Trophoblast cell (in vitro differentiated cells and primary cell): ENCODE measurements around the gene UROS.

Source experiments
- DNase-seq, 2 donors: peaks; one replicate each; pipeline ENCODE4 v3.0.0-alpha.2; 2016
- H2AFZ ChIP-seq: 2 replicates; pipeline ENCODE4 v1.6.1; 2013; ENCODE audit warnings: low read length, moderate library complexity, mild to moderate bottlenecking; ENCODE audit not compliant: insufficient read depth, poor library complexity
- H2AK5ac ChIP-seq: 2 replicates; pipeline ENCODE4 v1.6.1; 2013; ENCODE audit warnings: mild to moderate bottlenecking, low read length
- H2BK120ac ChIP-seq: 2 replicates; pipeline ENCODE4 v1.6.1; 2013; ENCODE audit warnings: low read length, mild to moderate bottlenecking, moderate library complexity; ENCODE audit not compliant: insufficient read depth, poor library complexity
- H2BK12ac ChIP-seq: 2 replicates; pipeline ENCODE4 v1.6.1; 2013; ENCODE audit warnings: mild to moderate bottlenecking, low read length, moderate library complexity
- H2BK5ac ChIP-seq: 2 replicates; pipeline ENCODE4 v1.6.1; 2013; ENCODE audit warnings: low read length, low read depth, moderate library complexity, mild to moderate bottlenecking; ENCODE audit not compliant: poor library complexity
- H3K14ac ChIP-seq: 2 replicates; pipeline ENCODE4 v1.6.1; 2013; ENCODE audit warnings: mild to moderate bottlenecking, low read length
- H3K18ac ChIP-seq: 2 replicates; pipeline ENCODE4 v1.6.1; 2013; ENCODE audit warnings: mild to moderate bottlenecking, low read length
- H3K23ac ChIP-seq: 2 replicates; pipeline ENCODE4 v1.6.1; 2013; ENCODE audit warnings: low read length
- H3K27ac ChIP-seq: 2 replicates; pipeline ENCODE4 v1.5.1; 2013; ENCODE audit warnings: low read depth, mild to moderate bottlenecking, inconsistent platforms, low read length, moderate library complexity
- H3K27me3 ChIP-seq: 2 replicates; pipeline ENCODE4 v1.6.1; 2013; ENCODE audit warnings: inconsistent platforms, mild to moderate bottlenecking, low read length, moderate library complexity; ENCODE audit not compliant: insufficient read depth
- H3K36me3 ChIP-seq, 2 experiments: 1 replicate in 1 of 2; 2 replicates in 1 of 2; pipeline ENCODE4 v1.6.1; 2013; ENCODE audit warnings: low read length in 2 of 2, mild to moderate bottlenecking in 2 of 2, moderate library complexity in 1 of 2; ENCODE audit not compliant: insufficient read depth in 2 of 2, control insufficient read depth in 1 of 2
- H3K4ac ChIP-seq: 2 replicates; pipeline ENCODE4 v1.6.1; 2013; ENCODE audit warnings: low read depth, mild to moderate bottlenecking, low read length, moderate library complexity
- H3K4me1 ChIP-seq, 2 experiments: 1 replicate in 1 of 2; 2 replicates in 1 of 2; pipeline ENCODE4 v1.6.1; 2013; ENCODE audit warnings: low read length in 2 of 2, mild to moderate bottlenecking in 2 of 2, moderate library complexity in 1 of 2; ENCODE audit not compliant: insufficient read depth in 2 of 2, control insufficient read depth in 1 of 2
- H3K4me2 ChIP-seq: 2 replicates; pipeline ENCODE4 v1.6.1; 2013; ENCODE audit warnings: inconsistent platforms, mild to moderate bottlenecking, low read length, moderate library complexity
- H3K4me3 ChIP-seq: 2 replicates; pipeline ENCODE4 v1.5.1; 2013; ENCODE audit warnings: mild to moderate bottlenecking, low read depth, low read length, inconsistent platforms
- H3K79me1 ChIP-seq: one replicate; pipeline ENCODE4 v1.6.1; 2013; ENCODE audit warnings: low read length
- H3K79me2 ChIP-seq: 2 replicates; pipeline ENCODE4 v1.6.1; 2013; ENCODE audit warnings: low read length, mild to moderate bottlenecking; ENCODE audit not compliant: control insufficient read depth, insufficient read depth, poor library complexity
- H3K9ac ChIP-seq: 2 replicates; pipeline ENCODE4 v1.6.1; 2013; ENCODE audit warnings: mild to moderate bottlenecking, low read length
- H3K9me3 ChIP-seq: 2 replicates; pipeline ENCODE4 v1.6.1; 2013; ENCODE audit warnings: low read depth, mild to moderate bottlenecking, control low read depth, inconsistent platforms, low read length; ENCODE audit not compliant: insufficient read depth
- H4K12ac ChIP-seq: 2 replicates; pipeline ENCODE4 v1.6.1; 2013; ENCODE audit warnings: low read depth, mild to moderate bottlenecking, low read length, moderate library complexity
- H4K8ac ChIP-seq: 2 replicates; pipeline ENCODE4 v1.6.1; 2013; ENCODE audit warnings: low read depth, mild to moderate bottlenecking, low read length, moderate library complexity
- H4K91ac ChIP-seq: one replicate; pipeline ENCODE4 v1.6.1; 2013; ENCODE audit warnings: low read depth, mild to moderate bottlenecking, low read length, moderate library complexity
- WGBS: extraction: QIAGEN DNeasy Blood & Tissue Kit; methylation state at CpG from one replicate; pipeline ENCODE4 v1.1.7; 2013; ENCODE audit warnings: missing lambda C conversion rate; ENCODE audit not compliant: insufficient read length, insufficient coverage; ENCODE audit errors: extremely low coverage; 5-methylcytosine and 5-hydroxymethylcytosine counted together

Gene UROS

GRCh38 chr10:125828311-125828710 is 5.3 kb upstream of the UROS start:
- no CpG with 5 or more reads among the region's 5 CpGs for WGBS

DNA sequence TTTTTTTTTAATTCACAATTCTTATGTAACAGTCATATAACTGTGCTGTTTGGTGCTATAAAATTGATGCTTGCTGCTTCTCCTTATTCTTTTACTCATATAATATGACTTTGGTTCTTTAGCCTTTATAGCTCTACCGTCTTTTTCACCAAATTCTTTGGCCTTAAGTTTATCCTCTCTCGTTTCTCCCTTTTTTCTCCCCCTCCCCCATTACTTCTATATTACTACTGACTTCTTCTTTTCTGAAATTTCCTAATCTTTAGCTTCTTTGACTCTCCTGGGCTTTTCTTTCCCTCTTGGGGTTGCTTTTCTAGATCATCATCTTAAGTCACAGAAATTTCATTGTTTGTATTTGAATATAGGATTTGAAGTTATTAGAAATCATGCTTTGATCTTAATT is 4.1 kb upstream of the UROS start:
- peaks cover 7 to 28% of the 10 kb centered on the region in 2 experiments for H3K36me3 ChIP-seq
- H3K79me1 ChIP-seq, result peaks cover 11% of the 10 kb centered on the region
- no peak overlapping the region for H2BK12ac ChIP-seq
- DNase-seq, result no peak
- WGBS, result 100% methylated on average over 1 of the region's 2 CpGs
- no peak overlapping the region for H3K4ac ChIP-seq
- no peak overlapping the region for H2BK5ac ChIP-seq
- no peak overlapping the region for H2AFZ ChIP-seq
- H2BK120ac ChIP-seq, result no peak overlapping the region
- H3K27ac ChIP-seq, result no peak overlapping the region
- no peak overlapping the region for H3K9ac ChIP-seq
- no peak overlapping the region for H4K8ac ChIP-seq
- H3K4me2 ChIP-seq, result no peak overlapping the region
- H3K9me3 ChIP-seq, result no peaks in the 10 kb centered on the region
- no peaks in the 10 kb centered on the region for H3K27me3 ChIP-seq
- no peak overlapping the region for H2AK5ac ChIP-seq
- H3K79me2 ChIP-seq, result peaks cover 12% of the 10 kb centered on the region
- H3K23ac ChIP-seq, result no peak overlapping the region
- H3K18ac ChIP-seq, result no peak overlapping the region
- no peak overlapping the region for H3K14ac ChIP-seq
- peaks cover 0 to 4% of the 10 kb centered on the region in 2 experiments for H3K4me1 ChIP-seq
- no peak overlapping the region for H4K12ac ChIP-seq
- H3K4me3 ChIP-seq, result no peak overlapping the region
- no peak overlapping the region for H4K91ac ChIP-seq

More at GRCh38 chr10:125828311-125828710, 5.3 kb upstream of the UROS start:
- no peak overlapping the region for H3K4ac ChIP-seq
- H4K12ac ChIP-seq, result no peak overlapping the region
- DNase-seq, result no peak
- no peak overlapping the region for H4K91ac ChIP-seq
- no peak overlapping the region for H2AK5ac ChIP-seq
- H3K18ac ChIP-seq, result no peak overlapping the region
- no peak overlapping the region for H4K8ac ChIP-seq
- no peak overlapping the region for H2AFZ ChIP-seq
- no peak overlapping the region for H2BK120ac ChIP-seq
- H3K79me2 ChIP-seq, result peaks cover 6% of the 10 kb centered on the region
- no peak overlapping the region for H3K9ac ChIP-seq
- peaks cover 0 to 4% of the 10 kb centered on the region in 2 experiments for H3K4me1 ChIP-seq
- H3K79me1 ChIP-seq, result peaks cover 5% of the 10 kb centered on the region
- no peak overlapping the region for H3K23ac ChIP-seq
- peaks cover 10 to 35% of the 10 kb centered on the region in 2 experiments for H3K36me3 ChIP-seq
- no peak overlapping the region for H3K14ac ChIP-seq
- H2BK12ac ChIP-seq, result no peak overlapping the region
- H3K27me3 ChIP-seq, result no peaks in the 10 kb centered on the region
- no peaks in the 10 kb centered on the region for H3K9me3 ChIP-seq
- H3K4me3 ChIP-seq, result no peak overlapping the region
- no peak overlapping the region for H2BK5ac ChIP-seq
- H3K27ac ChIP-seq, result no peak overlapping the region
- no peak overlapping the region for H3K4me2 ChIP-seq

- no peak overlapping the region for H3K4me3 ChIP-seq
- peak overlapping the region; percentile 77 for H3K4ac ChIP-seq
- H2BK12ac ChIP-seq, result no peak overlapping the region
- H4K8ac ChIP-seq, result no peak overlapping the region
- no CpG with 5 or more reads among the region's 1 CpG for WGBS
- H2BK5ac ChIP-seq, result no peak overlapping the region
- H3K18ac ChIP-seq, result no peak overlapping the region
- no peak overlapping the region for H3K27ac ChIP-seq
- peak overlapping the region; percentile 92 for H3K4me2 ChIP-seq
- DNase-seq, result no peak
- no peak overlapping the region for H2AK5ac ChIP-seq
- no peak overlapping the region for H3K14ac ChIP-seq
- no peak overlapping the region for H4K12ac ChIP-seq
- H3K9me3 ChIP-seq, result no peaks in the 10 kb centered on the region
- no peak overlapping the region for H2BK120ac ChIP-seq
- no peak overlapping the region for H4K91ac ChIP-seq
- no peak overlapping the region for H3K23ac ChIP-seq
- peaks cover 0 to 4% of the 10 kb centered on the region in 2 experiments for H3K4me1 ChIP-seq
- no peaks in the 10 kb centered on the region for H3K27me3 ChIP-seq
- H3K36me3 ChIP-seq, result peaks cover 7 to 18% of the 10 kb centered on the region in 2 experiments
- H3K9ac ChIP-seq, result no peak overlapping the region
- no peak overlapping the region for H2AFZ ChIP-seq
- H3K79me1 ChIP-seq, result peaks cover 11% of the 10 kb centered on the region
- H3K79me2 ChIP-seq, result peaks cover 12% of the 10 kb centered on the region
These were observed 1.7 kb upstream of the UROS start for GRCh38 chr10:125824736-125825135.

GRCh38 chr10:125823663-125824251 is 699 bp upstream of the UROS start:
- Histone ChIP-seq H3K4me3 (peak overlapping the region; percentile 96), H4K91ac (peak overlapping the region; percentile 95), H3K36me3 (peaks cover 6 to 13% of the 10 kb centered on the region in 2 experiments), H3K4me1 (peaks cover 0 to 4% of the 10 kb centered on the region in 2 experiments), H2AK5ac (peak overlapping the region; percentile 59), H2BK12ac (no peak overlapping the region), H3K9ac (peak overlapping the region; percentile 97), H3K4ac (peak overlapping the region; percentile 99), H3K23ac (no peak overlapping the region), H4K12ac (peak overlapping the region; percentile 82), H3K27ac (no peak overlapping the region), H3K4me2 (peak overlapping the region; percentile 92), H2AFZ (peak overlapping the region; percentile 64), H3K79me1 (peaks cover 11% of the 10 kb centered on the region), H2BK120ac (peak overlapping the region; percentile 97), H2BK5ac (peak overlapping the region; percentile 25), H3K79me2 (peaks cover 12% of the 10 kb centered on the region), H3K14ac (peak overlapping the region; percentile 89), H4K8ac (peak overlapping the region; percentile 80), H3K27me3 (no peaks in the 10 kb centered on the region), H3K18ac (peak overlapping the region; percentile 75), H3K9me3 (no peaks in the 10 kb centered on the region)
- no CpG with 5 or more reads among the region's 20 CpGs for WGBS
- peak in 1 of 2 donors; percentile 17 for DNase-seq
